Measurements from ENCODE around the gene ELK4.

DNA sequence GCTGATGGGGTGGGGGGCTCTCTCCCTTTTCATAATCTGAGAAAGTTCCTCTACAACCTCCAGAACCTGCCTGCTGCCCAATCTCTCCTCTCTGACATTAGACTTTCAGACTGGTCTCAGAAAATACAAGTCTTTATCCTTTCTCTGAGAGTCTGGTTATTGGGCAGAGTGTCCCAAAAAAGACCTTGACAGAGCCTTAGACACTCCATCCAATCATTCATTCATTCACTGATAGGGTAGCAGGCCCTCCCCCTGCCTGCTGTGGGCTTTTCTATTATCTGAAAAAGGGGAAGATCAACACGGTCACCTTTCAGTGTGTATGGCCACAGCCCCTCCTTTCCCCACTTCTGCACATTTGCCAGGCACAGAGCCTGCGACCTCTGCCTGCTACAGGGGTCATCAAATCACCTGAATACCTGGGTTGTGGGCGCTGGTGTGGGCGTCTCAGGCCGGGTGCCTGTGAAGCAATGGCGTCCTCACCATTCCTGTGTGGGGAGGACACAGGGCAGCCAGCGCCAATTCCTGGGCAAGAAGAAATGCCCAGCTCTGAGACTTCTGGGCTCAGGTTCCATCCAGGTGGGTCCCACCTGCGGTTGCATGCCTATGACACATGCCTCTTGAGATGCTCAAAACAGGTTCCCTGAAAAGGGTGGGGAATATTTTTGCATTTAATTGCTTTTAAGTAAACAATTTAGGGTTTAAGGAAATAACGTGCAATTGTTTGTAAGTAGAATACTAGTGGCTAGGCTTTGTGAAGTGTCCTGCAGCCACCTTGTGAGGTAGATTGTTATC, 52.8 kb downstream of the ELK4 start:
- TF ChIP-seq POLR2A (IDR thresholded peaks at IDR 0.05), result no peak
- TF ChIP-seq POLR2AphosphoS5 (IDR thresholded peaks at IDR 0.05), result no peak
